ENCODE data around the gene SECISBP2. TPM values are rescaled to one million over a fixed set of nuclear protein-coding genes. Genes with fewer than 3 reads are reported as not detected.
"Not testable (repeated sequence)": the region's sequence is repeated elsewhere in the genome, so short reads cannot be mapped to it uniquely, and the experiment has no call there.

The SECISBP2 gene
- total and polyA plus RNA-seq, 2 donors (not counting 1 experiment from before 2014, with no cell fraction given), result 56.6 to 124 TPM

- intact Hi-C loops (cut with micrococcal nuclease), result no loop called here
- no peak overlapping the region for H2AFZ ChIP-seq (ENCODE audit: insufficient read depth, low read depth, low read length, poor library complexity, severe bottlenecking)
- Mint-ChIP-seq H3K4me1 (no peaks in the 10 kb centered on the region), H3K27ac (no peak overlapping the region), H3K27me3 (peaks cover 14% of the 10 kb centered on the region), H3K4me3 (no peak overlapping the region), H3K9me3 (ENCODE audit: insufficient read depth) (peaks cover 20% of the 10 kb centered on the region)
- no peak for TF ChIP-seq CTCF (IDR thresholded peaks at IDR 0.05)
- no peak for TF ChIP-seq EZH2 (IDR thresholded peaks at IDR 0.05; ENCODE audit: borderline replicate concordance, insufficient read depth, low read depth, low read length, poor library complexity, severe bottlenecking)
- no CpG with 5 or more reads among the region's 3 CpGs for WGBS (ENCODE audit: insufficient coverage)
- no peak for ATAC-seq (ENCODE audit: low read depth)
- no peaks in the 10 kb centered on the region for H3K36me3 ChIP-seq (replicated peaks in 1 of 2; ENCODE audit: control extremely low read depth in 1 of 2, control insufficient read depth in 1 of 2, extremely low read depth in 1 of 2, insufficient read depth in 2 of 2, low read length in 1 of 2)
- no peak overlapping the region for H3K9ac ChIP-seq (ENCODE audit: low read length)
- H3K4me3 ChIP-seq (ENCODE audit: control extremely low read depth in 1 of 5, extremely low read depth in 1 of 5, insufficient read depth in 1 of 5, low read depth in 2 of 5, low read length in 4 of 5), result no peak overlapping the region
- H3K4me2 ChIP-seq (replicated peaks; ENCODE audit: low read depth, low read length, poor library complexity, severe bottlenecking), result no peak overlapping the region
- H3K4me1 ChIP-seq (ENCODE audit: control insufficient read depth in 2 of 2, insufficient read depth in 2 of 2, low read length in 2 of 2), result no peaks in the 10 kb centered on the region
- no peak for DNase-seq
- H3K27ac ChIP-seq (ENCODE audit: low read length in 2 of 2), result no peak overlapping the region
- POLR2A ChIA-PET, result no interaction called here
- H3K79me2 ChIP-seq (ENCODE audit: control insufficient read depth, insufficient read depth, low read length), result no peaks in the 10 kb centered on the region
- peaks cover 8 to 24% (median 18%) of the 10 kb centered on the region in 3 donors for H3K9me3 ChIP-seq (ENCODE audit: control extremely low read depth in 1 of 3, control insufficient read depth in 2 of 3, insufficient read depth in 1 of 3, low read length in 2 of 3)
- CTCF ChIA-PET, result no interaction called here
- H3K27me3 ChIP-seq (replicated peaks in 1 of 4; ENCODE audit: control extremely low read depth in 1 of 4, control insufficient read depth in 3 of 4, insufficient read depth in 4 of 4, low read length in 3 of 4), result no peaks in the 10 kb centered on the region
- H4K20me1 ChIP-seq (ENCODE audit: control insufficient read depth, insufficient read depth, low read length, poor library complexity, severe bottlenecking), result no peaks in the 10 kb centered on the region
These were observed 44.6 kb upstream of the SECISBP2 start for GRCh38 chr9:89273528-89274279.

GRCh38 chr9:89274838-89275237 lies 43.5 kb upstream of the SECISBP2 start:
- no peaks in the 10 kb centered on the region for H3K27me3 ChIP-seq (replicated peaks in 1 of 4; ENCODE audit: control extremely low read depth in 1 of 4, control insufficient read depth in 3 of 4, insufficient read depth in 4 of 4, low read length in 3 of 4)
- H3K9ac ChIP-seq (ENCODE audit: low read length), result no peak overlapping the region
- no peaks in the 10 kb centered on the region for H3K36me3 ChIP-seq (replicated peaks in 1 of 2; ENCODE audit: control extremely low read depth in 1 of 2, control insufficient read depth in 1 of 2, extremely low read depth in 1 of 2, insufficient read depth in 2 of 2, low read length in 1 of 2)
- no peaks in the 10 kb centered on the region for H4K20me1 ChIP-seq (ENCODE audit: control insufficient read depth, insufficient read depth, low read length, poor library complexity, severe bottlenecking)
- H3K9me3 Mint-ChIP-seq (ENCODE audit: insufficient read depth), result peaks cover 20% of the 10 kb centered on the region
- no peak for DNase-seq
- intact Hi-C loops (cut with micrococcal nuclease), result loop anchor here (5.0 kb wide), 1 partner anchor 683 kb away; no protein-coding TSS in a partner anchor
- no peak overlapping the region for H3K4me3 ChIP-seq (ENCODE audit: control extremely low read depth in 1 of 5, extremely low read depth in 1 of 5, insufficient read depth in 1 of 5, low read depth in 2 of 5, low read length in 4 of 5)
- peaks cover 14% of the 10 kb centered on the region for H3K27me3 Mint-ChIP-seq
- ChIA-PET CTCF (no interaction called here), POLR2A (no interaction called here)
- no CpG with 5 or more reads among the region's 5 CpGs for WGBS (ENCODE audit: insufficient coverage)
- H3K4me1 Mint-ChIP-seq, result no peaks in the 10 kb centered on the region
- peaks cover 8 to 24% (median 18%) of the 10 kb centered on the region in 3 donors for H3K9me3 ChIP-seq (ENCODE audit: control extremely low read depth in 1 of 3, control insufficient read depth in 2 of 3, insufficient read depth in 1 of 3, low read length in 2 of 3)
- H2AFZ ChIP-seq (ENCODE audit: insufficient read depth, low read depth, low read length, poor library complexity, severe bottlenecking), result no peak overlapping the region
- H3K4me1 ChIP-seq (ENCODE audit: control insufficient read depth in 2 of 2, insufficient read depth in 2 of 2, low read length in 2 of 2), result no peaks in the 10 kb centered on the region
- no peaks in the 10 kb centered on the region for H3K79me2 ChIP-seq (ENCODE audit: control insufficient read depth, insufficient read depth, low read length)
- ATAC-seq (ENCODE audit: low read depth), result no peak
- no peak overlapping the region for H3K27ac Mint-ChIP-seq
- no peak overlapping the region for H3K27ac ChIP-seq (ENCODE audit: low read length in 2 of 2)
- TF ChIP-seq EZH2 (IDR thresholded peaks at IDR 0.05; ENCODE audit: borderline replicate concordance, insufficient read depth, low read depth, low read length, poor library complexity, severe bottlenecking), result no peak
- no peak overlapping the region for H3K4me3 Mint-ChIP-seq
- H3K4me2 ChIP-seq (replicated peaks; ENCODE audit: low read depth, low read length, poor library complexity, severe bottlenecking), result no peak overlapping the region

GRCh38 chr9:89276040-89276439 lies 42.3 kb upstream of the SECISBP2 start:
- H3K9me3 Mint-ChIP-seq (ENCODE audit: insufficient read depth), result peaks cover 18% of the 10 kb centered on the region

More at GRCh38 chr9:89276040-89276439, 42.3 kb upstream of the SECISBP2 start:
- CTCF ChIA-PET; H3K27ac Mint-ChIP-seq; H2AFZ ChIP-seq (ENCODE audit: insufficient read depth, low read depth, low read length, poor library complexity, severe bottlenecking); H3K4me1 Mint-ChIP-seq; H3K27ac ChIP-seq (ENCODE audit: low read length in 2 of 2); DNase-seq; POLR2A ChIA-PET; H3K79me2 ChIP-seq (ENCODE audit: control insufficient read depth, insufficient read depth, low read length); H3K9ac ChIP-seq (ENCODE audit: low read length); ATAC-seq (ENCODE audit: low read depth); H3K27me3 ChIP-seq (replicated peaks in 1 of 4; ENCODE audit: control extremely low read depth in 1 of 4, control insufficient read depth in 3 of 4, insufficient read depth in 4 of 4, low read length in 3 of 4); H3K36me3 ChIP-seq (replicated peaks in 1 of 2; ENCODE audit: control extremely low read depth in 1 of 2, control insufficient read depth in 1 of 2, extremely low read depth in 1 of 2, insufficient read depth in 2 of 2, low read length in 1 of 2); H3K4me3 Mint-ChIP-seq; H3K4me3 ChIP-seq (ENCODE audit: control extremely low read depth in 1 of 5, extremely low read depth in 1 of 5, insufficient read depth in 1 of 5, low read depth in 2 of 5, low read length in 4 of 5); H4K20me1 ChIP-seq (ENCODE audit: control insufficient read depth, insufficient read depth, low read length, poor library complexity, severe bottlenecking); H3K4me1 ChIP-seq (ENCODE audit: control insufficient read depth in 2 of 2, insufficient read depth in 2 of 2, low read length in 2 of 2); H3K4me2 ChIP-seq (replicated peaks; ENCODE audit: low read depth, low read length, poor library complexity, severe bottlenecking): not testable (repeated sequence)
- 100% methylated on average over 2 of the region's 2 CpGs for WGBS (ENCODE audit: insufficient coverage)
- intact Hi-C loops (cut with micrococcal nuclease), result loop anchor here (5.0 kb wide), 1 partner anchor 684 kb away; no protein-coding TSS in a partner anchor
- H3K9me3 ChIP-seq (ENCODE audit: control extremely low read depth in 1 of 3, control insufficient read depth in 2 of 3, insufficient read depth in 1 of 3, low read length in 2 of 3), result peaks cover 8 to 24% (median 18%) of the 10 kb centered on the region in 3 donors
- peaks cover 14% of the 10 kb centered on the region for H3K27me3 Mint-ChIP-seq
